ENCODE data around the gene SERPINB7. TPM values are rescaled to one million over a fixed set of nuclear protein-coding genes. Genes with fewer than 3 reads are reported as not detected.
A peak's percentile ranks its signal among the peaks of the same experiment; 100 is the strongest.
"Not testable (repeated sequence)": the region's sequence is repeated elsewhere in the genome, so short reads cannot be mapped to it uniquely, and the experiment has no call there.

SERPINB7 gene
- total and polyA plus RNA-seq, 2 donors from 2014 or later = 0.45 to 0.47 TPM

GRCh38 chr18:63758615-63759240, 16.5 kb upstream of the SERPINB7 start:
- H3K9ac ChIP-seq (ENCODE audit: low read length in 3 of 3) = no peak overlapping the region
- FAIRE-seq = no peak
- intact Hi-C loops (cut with DNase I) = no loop called here
- H3K9me3 ChIP-seq (ENCODE audit: control insufficient read depth in 2 of 3, insufficient read depth in 1 of 3, low read length in 3 of 3) = peaks cover 0 to 5% (median 2%) of the 10 kb centered on the region in 3 donors
- H3K4me3 ChIP-seq (ENCODE audit: low read length in 3 of 3) = no peak overlapping the region
- no peak for TF ChIP-seq CTCF (IDR thresholded peaks at IDR 0.05; ENCODE audit: borderline replicate concordance, extremely low read depth, insufficient read depth)
- peaks cover 0 to 4% (median 0%) of the 10 kb centered on the region in 3 donors for H3K4me1 ChIP-seq (ENCODE audit: control insufficient read depth in 2 of 3, insufficient read depth in 2 of 3, low read depth in 1 of 3, low read length in 3 of 3)
- H3K27ac ChIP-seq (ENCODE audit: low read depth in 2 of 2, low read length in 2 of 2) = no peak overlapping the region
- peak in 1 of 5 donors; percentile 54 for DNase-seq
- H3K36me3 ChIP-seq (ENCODE audit: control insufficient read depth in 2 of 3, insufficient read depth in 3 of 3, low read length in 3 of 3) = no peaks in the 10 kb centered on the region
- no peaks in the 10 kb centered on the region for H3K27me3 ChIP-seq (ENCODE audit: control insufficient read depth, insufficient read depth, low read length)

- not testable (repeated sequence) for H3K27me3 ChIP-seq (ENCODE audit: control insufficient read depth, insufficient read depth, low read length)
Observed at GRCh38 chr18:63759786-63760185, 15.4 kb upstream of the SERPINB7 start.

DNA sequence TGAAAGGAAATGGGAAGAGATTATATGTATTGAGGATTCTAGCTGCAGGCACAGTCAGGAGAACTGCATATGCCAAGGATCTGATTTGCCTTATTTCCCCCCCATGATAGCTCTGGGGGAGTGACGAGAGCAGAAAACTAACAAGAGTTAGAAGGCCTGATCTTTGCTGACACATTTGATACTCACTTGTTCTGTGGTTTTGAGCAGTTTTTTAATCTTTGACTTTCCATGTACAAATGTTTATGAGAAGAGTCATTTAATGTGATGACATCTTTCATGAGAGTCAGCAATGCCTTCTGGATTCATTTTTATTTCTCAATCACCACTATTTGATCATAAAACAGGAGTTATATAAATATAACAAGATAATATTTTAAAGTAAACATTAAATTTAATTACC, 12.7 kb upstream of the SERPINB7 start:
- Histone ChIP-seq H3K27ac (ENCODE audit: low read depth in 2 of 2, low read length in 2 of 2) (no peak overlapping the region), H3K4me3 (ENCODE audit: low read length in 3 of 3) (no peak overlapping the region), H3K9ac (ENCODE audit: low read length in 3 of 3) (no peak overlapping the region), H3K27me3 (ENCODE audit: control insufficient read depth, insufficient read depth, low read length) (no peaks in the 10 kb centered on the region), H3K9me3 (ENCODE audit: control insufficient read depth in 2 of 3, insufficient read depth in 1 of 3, low read length in 3 of 3) (peaks cover 0 to 5% (median 2%) of the 10 kb centered on the region in 3 donors), H3K36me3 (ENCODE audit: control insufficient read depth in 2 of 3, insufficient read depth in 3 of 3, low read length in 3 of 3) (no peaks in the 10 kb centered on the region), H3K4me1 (ENCODE audit: control insufficient read depth in 2 of 3, insufficient read depth in 2 of 3, low read depth in 1 of 3, low read length in 3 of 3) (no peaks in the 10 kb centered on the region)
- no peak for FAIRE-seq
- intact Hi-C loops (cut with DNase I) = no loop called here
- DNase-seq = no peak
- no peak for TF ChIP-seq CTCF (IDR thresholded peaks at IDR 0.05; ENCODE audit: borderline replicate concordance, extremely low read depth, insufficient read depth)

More at GRCh38 chr18:63759786-63760185, 15.4 kb upstream of the SERPINB7 start:
- H3K27ac ChIP-seq (ENCODE audit: low read depth in 2 of 2, low read length in 2 of 2); DNase-seq; H3K9me3 ChIP-seq (ENCODE audit: control insufficient read depth in 2 of 3, insufficient read depth in 1 of 3, low read length in 3 of 3); intact Hi-C loops (cut with DNase I); H3K9ac ChIP-seq (ENCODE audit: low read length in 3 of 3); H3K36me3 ChIP-seq (ENCODE audit: control insufficient read depth in 2 of 3, insufficient read depth in 3 of 3, low read length in 3 of 3); FAIRE-seq; H3K4me3 ChIP-seq (ENCODE audit: low read length in 3 of 3); H3K4me1 ChIP-seq (ENCODE audit: control insufficient read depth in 2 of 3, insufficient read depth in 2 of 3, low read depth in 1 of 3, low read length in 3 of 3): not testable (repeated sequence)

GRCh38 chr18:63763831-63764600, 11.2 kb upstream of the SERPINB7 start:
- peaks cover 0 to 5% (median 2%) of the 10 kb centered on the region in 3 donors for H3K9me3 ChIP-seq (ENCODE audit: control insufficient read depth in 2 of 3, insufficient read depth in 1 of 3, low read length in 3 of 3)
- no peak for TF ChIP-seq CTCF (IDR thresholded peaks at IDR 0.05; ENCODE audit: borderline replicate concordance, extremely low read depth, insufficient read depth)
- no peak for FAIRE-seq
- no peak overlapping the region for H3K27ac ChIP-seq (ENCODE audit: low read depth in 2 of 2, low read length in 2 of 2)
- no peaks in the 10 kb centered on the region for H3K36me3 ChIP-seq (ENCODE audit: control insufficient read depth in 2 of 3, insufficient read depth in 3 of 3, low read length in 3 of 3)
- intact Hi-C loops (cut with DNase I) = no loop called here
- DNase-seq = no peak
- H3K27me3 ChIP-seq (ENCODE audit: control insufficient read depth, insufficient read depth, low read length) = no peaks in the 10 kb centered on the region
- H3K4me3 ChIP-seq (ENCODE audit: low read length in 3 of 3) = no peak overlapping the region
- no peaks in the 10 kb centered on the region for H3K4me1 ChIP-seq (ENCODE audit: control insufficient read depth in 2 of 3, insufficient read depth in 2 of 3, low read depth in 1 of 3, low read length in 3 of 3)
- no peak overlapping the region for H3K9ac ChIP-seq (ENCODE audit: low read length in 3 of 3)

Measured in kidney (tissue), 14 donors.